ENCODE data around the gene SLC14A1. TPM values are rescaled to one million over a fixed set of nuclear protein-coding genes. Genes with fewer than 3 reads are reported as not detected.

SLC14A1 gene
- total RNA-seq, 1 experiment from 2014 or later, result 2.3 TPM

GRCh38 chr18:45771587-45772480, 47.9 kb downstream of the SLC14A1 start:
- TF ChIP-seq EZH2phosphoT487 (IDR thresholded peaks at IDR 0.05; ENCODE audit: borderline replicate concordance, low read length) (no peak), EZH2 (IDR thresholded peaks at IDR 0.05; ENCODE audit: low read length, unreplicated experiment) (no peak)
- TF ChIP-seq, protein P1, sequence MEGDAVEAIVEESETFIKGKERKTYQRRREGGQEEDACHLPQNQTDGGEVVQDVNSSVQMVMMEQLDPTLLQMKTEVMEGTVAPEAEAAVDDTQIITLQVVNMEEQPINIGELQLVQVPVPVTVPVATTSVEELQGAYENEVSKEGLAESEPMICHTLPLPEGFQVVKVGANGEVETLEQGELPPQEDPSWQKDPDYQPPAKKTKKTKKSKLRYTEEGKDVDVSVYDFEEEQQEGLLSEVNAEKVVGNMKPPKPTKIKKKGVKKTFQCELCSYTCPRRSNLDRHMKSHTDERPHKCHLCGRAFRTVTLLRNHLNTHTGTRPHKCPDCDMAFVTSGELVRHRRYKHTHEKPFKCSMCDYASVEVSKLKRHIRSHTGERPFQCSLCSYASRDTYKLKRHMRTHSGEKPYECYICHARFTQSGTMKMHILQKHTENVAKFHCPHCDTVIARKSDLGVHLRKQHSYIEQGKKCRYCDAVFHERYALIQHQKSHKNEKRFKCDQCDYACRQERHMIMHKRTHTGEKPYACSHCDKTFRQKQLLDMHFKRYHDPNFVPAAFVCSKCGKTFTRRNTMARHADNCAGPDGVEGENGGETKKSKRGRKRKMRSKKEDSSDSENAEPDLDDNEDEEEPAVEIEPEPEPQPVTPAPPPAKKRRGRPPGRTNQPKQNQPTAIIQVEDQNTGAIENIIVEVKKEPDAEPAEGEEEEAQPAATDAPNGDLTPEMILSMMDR (conservative IDR thresholded peaks at IDR 0.05; ENCODE audit: low read depth, low read length), result no peak
- no peak overlapping the region for H3K27ac ChIP-seq (ENCODE audit: low read length)
- ChIA-PET CTCF (no interaction called here), POLR2A (ENCODE audit: unreplicated experiment) (interaction anchor here (0.6 kb wide), 1 partner anchor 36 kb away, joined by 4 read pairs; no protein-coding TSS in a partner anchor)
- H3K9me2 ChIP-seq (replicated peaks; ENCODE audit: low read length), result no peaks in the 10 kb centered on the region
- H3K9me3 ChIP-seq (ENCODE audit: low read length), result no peaks in the 10 kb centered on the region
- H2AFZ ChIP-seq (ENCODE audit: low read length), result no peak overlapping the region
- intact Hi-C loops (cut with micrococcal nuclease), result loop anchor here (5.0 kb wide), 1 partner anchor 50 kb away; the partner anchor contains the start of gene SLC14A1
- ATAC-seq, result no peak
- H3K4me1 ChIP-seq (ENCODE audit: insufficient read depth, low read length), result peaks cover 14% of the 10 kb centered on the region
- H4K20me1 ChIP-seq (ENCODE audit: low read length), result no peaks in the 10 kb centered on the region
- H3K4me2 ChIP-seq (ENCODE audit: low read length), result no peak overlapping the region
- no TSS peak for BruUV-seq (replicated peaks)
- H3K36me3 ChIP-seq (ENCODE audit: low read depth, low read length), result no peaks in the 10 kb centered on the region
- no peak overlapping the region for H3K9ac ChIP-seq (ENCODE audit: low read length)
- H3K4me3 ChIP-seq (ENCODE audit: low read length), result no peak overlapping the region
- no peaks in the 10 kb centered on the region for H3K79me2 ChIP-seq (ENCODE audit: low read length)
- DNase-seq, result no peak
- H3K27me3 ChIP-seq (ENCODE audit: low read length), result no peaks in the 10 kb centered on the region
- no peaks in the 10 kb centered on the region for H3F3A ChIP-seq (ENCODE audit: low read length, unreplicated experiment)

DNA sequence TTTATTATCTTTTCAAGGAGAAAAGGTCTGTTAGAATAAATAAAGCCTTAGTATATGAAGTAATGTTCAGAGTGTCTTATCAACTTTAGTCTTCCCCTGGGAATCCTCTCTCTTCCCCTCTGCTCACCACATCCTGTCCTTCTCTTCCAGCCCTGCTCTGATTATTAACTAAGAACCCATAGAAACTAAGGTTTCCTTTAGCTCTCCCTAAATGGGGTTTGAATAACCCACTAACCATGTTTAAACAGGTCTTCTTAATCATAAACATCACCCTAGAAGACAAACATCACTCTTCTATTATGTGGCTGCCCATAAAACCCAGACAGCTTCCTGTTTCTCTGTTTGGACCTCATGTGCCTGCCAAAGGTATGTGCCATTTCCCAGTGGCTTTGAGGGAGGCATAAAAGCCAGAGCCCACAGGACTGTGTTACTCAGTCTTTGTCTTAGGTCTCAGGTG, 50.1 kb downstream of the SLC14A1 start:
- ChIA-PET CTCF (interaction anchor here (0.8 kb wide), 1 partner anchor 29 kb away, joined by 3 read pairs; no protein-coding TSS in a partner anchor), POLR2A (ENCODE audit: unreplicated experiment) (no interaction called here)
- TF ChIP-seq EZH2phosphoT487 (IDR thresholded peaks at IDR 0.05; ENCODE audit: borderline replicate concordance, low read length), result no peak
- TF ChIP-seq, protein P1 (conservative IDR thresholded peaks at IDR 0.05; ENCODE audit: low read depth, low read length), result no peak
- TF ChIP-seq EZH2 (IDR thresholded peaks at IDR 0.05; ENCODE audit: low read length, unreplicated experiment), result no peak
- H3F3A ChIP-seq (ENCODE audit: low read length, unreplicated experiment), result no peaks in the 10 kb centered on the region
- no peak overlapping the region for H3K4me3 ChIP-seq (ENCODE audit: low read length)
- ATAC-seq, result peak; percentile 89
- no peaks in the 10 kb centered on the region for H3K9me3 ChIP-seq (ENCODE audit: low read length)
- H3K9me2 ChIP-seq (replicated peaks; ENCODE audit: low read length), result no peaks in the 10 kb centered on the region
- H3K27me3 ChIP-seq (ENCODE audit: low read length), result no peaks in the 10 kb centered on the region
- peaks cover 14% of the 10 kb centered on the region for H3K4me1 ChIP-seq (ENCODE audit: insufficient read depth, low read length)
- H3K36me3 ChIP-seq (ENCODE audit: low read depth, low read length), result no peaks in the 10 kb centered on the region
- H3K79me2 ChIP-seq (ENCODE audit: low read length), result no peaks in the 10 kb centered on the region
- H3K27ac ChIP-seq (ENCODE audit: low read length), result peak overlapping the region; percentile 75
- intact Hi-C loops (cut with micrococcal nuclease), result loop anchor here (1.0 to 5.0 kb wide), 2 partner anchors 19 to 52 kb away; partner anchors contain the start of gene SLC14A1
- H2AFZ ChIP-seq (ENCODE audit: low read length), result no peak overlapping the region
- peak overlapping the region; percentile 26; the same call in 1 of the 2 replicates for H3K9ac ChIP-seq (ENCODE audit: low read length)
- no peaks in the 10 kb centered on the region for H4K20me1 ChIP-seq (ENCODE audit: low read length)
- H3K4me2 ChIP-seq (ENCODE audit: low read length), result 0 out of 2 replicates have a peak overlapping the region, but pooled peaks have one; percentile 6
- BruUV-seq (replicated peaks), result no TSS peak
- DNase-seq, result peak; percentile 76

All from PC-3 (cell line).